GM23338 (cell line): ENCODE results near the gene PRKD1.

Experiments
- CREB1 ChIP-seq: fragments of 250-450 bp; sonication (Bioruptor Pico); IDR thresholded peaks from 2 replicates; pipeline ENCODE4 v1.5.0; 2020; ENCODE audit warnings: low read depth, mild to moderate bottlenecking, moderate library complexity
- EZH2 ChIP-seq: fragments of 200-600 bp; sonication (generic); IDR thresholded peaks from one replicate; pipeline ENCODE4 v1.8.0; 2017; ENCODE audit warnings: antibody characterized with exemption, mild to moderate bottlenecking, low read depth; ENCODE audit not compliant: unreplicated experiment
- EZH2phosphoT487 ChIP-seq: fragments of 200-600 bp; sonication (generic); IDR thresholded peaks from one replicate; pipeline ENCODE4 v1.8.1; 2018; ENCODE audit warnings: antibody characterized with exemption; ENCODE audit not compliant: unreplicated experiment
- JUNB ChIP-seq: IDR thresholded peaks from one replicate; pipeline ENCODE4 v1.6.1; 2016; ENCODE audit warnings: antibody characterized with exemption; ENCODE audit not compliant: unreplicated experiment
- NANOG ChIP-seq: IDR thresholded peaks from 2 replicates; pipeline ENCODE4 v1.6.1; 2016; ENCODE audit warnings: antibody characterized with exemption, borderline replicate concordance
- POLR2AphosphoS5 ChIP-seq: IDR thresholded peaks from 2 replicates; pipeline ENCODE4 v1.6.1; 2016; ENCODE audit warnings: antibody characterized with exemption, low read depth
- STAT1 ChIP-seq: IDR thresholded peaks from one replicate; pipeline ENCODE4 v1.6.1; 2016; ENCODE audit warnings: antibody characterized with exemption; ENCODE audit not compliant: unreplicated experiment
- ZNF114 ChIP-seq: fragments of 250-450 bp; sonication (Bioruptor Pico); IDR thresholded peaks from 2 replicates; pipeline ENCODE4 v1.5.0; 2020; ENCODE audit warnings: mild to moderate bottlenecking, moderate library complexity
- ZNF331 ChIP-seq: fragments of 250-450 bp; sonication (Bioruptor Pico); IDR thresholded peaks from 2 replicates; pipeline ENCODE4 v1.5.0; 2020; ENCODE audit warnings: low read depth, mild to moderate bottlenecking, moderate library complexity
- TF ChIP-seq, protein P1 (sequence below), 2 experiments: fragments of 200-600 bp in 1 of 2; sonication (generic) in 1 of 2; conservative IDR thresholded peaks; 2 replicates each; pipeline versions ENCODE4 v1.5.1 to v1.6.1; 2016 to 2017; ENCODE audit warnings: antibody characterized with exemption in 2 of 2, low read depth in 2 of 2, mild to moderate bottlenecking in 2 of 2, moderate library complexity in 1 of 2
- TF ChIP-seq, protein P2 (sequence below): IDR thresholded peaks from one replicate; pipeline ENCODE4 v1.6.1; 2018; ENCODE audit warnings: antibody characterized with exemption; ENCODE audit not compliant: unreplicated experiment

DNA sequence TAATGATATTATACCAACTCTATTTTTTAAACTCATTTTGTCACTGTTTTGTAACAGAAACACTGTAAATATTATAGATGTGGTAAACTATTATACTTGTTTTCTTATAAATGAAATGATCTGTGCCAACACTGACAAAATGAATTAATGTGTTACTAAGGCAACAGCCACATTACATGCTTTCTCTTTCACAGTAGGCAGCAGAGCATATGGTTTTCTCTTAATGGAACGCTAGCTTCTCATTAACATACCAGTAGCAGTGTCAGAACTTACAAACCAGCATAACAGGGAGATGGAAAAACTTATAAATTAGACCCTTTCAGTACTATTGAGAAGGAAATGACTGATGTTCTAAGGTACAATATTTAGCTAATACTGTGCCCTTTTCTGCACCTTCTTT is 398.8 kb downstream of the PRKD1 start:
- TF ChIP-seq, protein P1, sequence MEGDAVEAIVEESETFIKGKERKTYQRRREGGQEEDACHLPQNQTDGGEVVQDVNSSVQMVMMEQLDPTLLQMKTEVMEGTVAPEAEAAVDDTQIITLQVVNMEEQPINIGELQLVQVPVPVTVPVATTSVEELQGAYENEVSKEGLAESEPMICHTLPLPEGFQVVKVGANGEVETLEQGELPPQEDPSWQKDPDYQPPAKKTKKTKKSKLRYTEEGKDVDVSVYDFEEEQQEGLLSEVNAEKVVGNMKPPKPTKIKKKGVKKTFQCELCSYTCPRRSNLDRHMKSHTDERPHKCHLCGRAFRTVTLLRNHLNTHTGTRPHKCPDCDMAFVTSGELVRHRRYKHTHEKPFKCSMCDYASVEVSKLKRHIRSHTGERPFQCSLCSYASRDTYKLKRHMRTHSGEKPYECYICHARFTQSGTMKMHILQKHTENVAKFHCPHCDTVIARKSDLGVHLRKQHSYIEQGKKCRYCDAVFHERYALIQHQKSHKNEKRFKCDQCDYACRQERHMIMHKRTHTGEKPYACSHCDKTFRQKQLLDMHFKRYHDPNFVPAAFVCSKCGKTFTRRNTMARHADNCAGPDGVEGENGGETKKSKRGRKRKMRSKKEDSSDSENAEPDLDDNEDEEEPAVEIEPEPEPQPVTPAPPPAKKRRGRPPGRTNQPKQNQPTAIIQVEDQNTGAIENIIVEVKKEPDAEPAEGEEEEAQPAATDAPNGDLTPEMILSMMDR (conservative IDR thresholded peaks at IDR 0.05; ENCODE audit: low read depth in 2 of 2): no peak
- TF ChIP-seq STAT1 (no peak), EZH2phosphoT487 (no peak), NANOG (no peak), EZH2 (no peak), JUNB (no peak), ZNF114 (no peak), POLR2AphosphoS5 (no peak), ZNF331 (CRISPR knock-in tag) (no peak), CREB1 (CRISPR knock-in tag) (no peak)
- TF ChIP-seq, protein P2, sequence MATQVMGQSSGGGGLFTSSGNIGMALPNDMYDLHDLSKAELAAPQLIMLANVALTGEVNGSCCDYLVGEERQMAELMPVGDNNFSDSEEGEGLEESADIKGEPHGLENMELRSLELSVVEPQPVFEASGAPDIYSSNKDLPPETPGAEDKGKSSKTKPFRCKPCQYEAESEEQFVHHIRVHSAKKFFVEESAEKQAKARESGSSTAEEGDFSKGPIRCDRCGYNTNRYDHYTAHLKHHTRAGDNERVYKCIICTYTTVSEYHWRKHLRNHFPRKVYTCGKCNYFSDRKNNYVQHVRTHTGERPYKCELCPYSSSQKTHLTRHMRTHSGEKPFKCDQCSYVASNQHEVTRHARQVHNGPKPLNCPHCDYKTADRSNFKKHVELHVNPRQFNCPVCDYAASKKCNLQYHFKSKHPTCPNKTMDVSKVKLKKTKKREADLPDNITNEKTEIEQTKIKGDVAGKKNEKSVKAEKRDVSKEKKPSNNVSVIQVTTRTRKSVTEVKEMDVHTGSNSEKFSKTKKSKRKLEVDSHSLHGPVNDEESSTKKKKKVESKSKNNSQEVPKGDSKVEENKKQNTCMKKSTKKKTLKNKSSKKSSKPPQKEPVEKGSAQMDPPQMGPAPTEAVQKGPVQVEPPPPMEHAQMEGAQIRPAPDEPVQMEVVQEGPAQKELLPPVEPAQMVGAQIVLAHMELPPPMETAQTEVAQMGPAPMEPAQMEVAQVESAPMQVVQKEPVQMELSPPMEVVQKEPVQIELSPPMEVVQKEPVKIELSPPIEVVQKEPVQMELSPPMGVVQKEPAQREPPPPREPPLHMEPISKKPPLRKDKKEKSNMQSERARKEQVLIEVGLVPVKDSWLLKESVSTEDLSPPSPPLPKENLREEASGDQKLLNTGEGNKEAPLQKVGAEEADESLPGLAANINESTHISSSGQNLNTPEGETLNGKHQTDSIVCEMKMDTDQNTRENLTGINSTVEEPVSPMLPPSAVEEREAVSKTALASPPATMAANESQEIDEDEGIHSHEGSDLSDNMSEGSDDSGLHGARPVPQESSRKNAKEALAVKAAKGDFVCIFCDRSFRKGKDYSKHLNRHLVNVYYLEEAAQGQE: no peak
